ENCODE data around the gene TRERF1. TPM values are rescaled to one million over a fixed set of nuclear protein-coding genes. Genes with fewer than 3 reads are reported as not detected.

Gene TRERF1
- total and polyA plus RNA-seq, 2 of the 8 experiments (the other 6 are each of a cell fraction or from before 2014, with no cell fraction given), result 10.8 to 21.5 TPM

GRCh38 chr6:42347456-42347855, 104.3 kb downstream of the TRERF1 start (continued):
- TF ChIP-seq CHD7 (IDR thresholded peaks at IDR 0.05; ENCODE audit: insufficient replicate concordance, low read length) (no peak), JUN (IDR thresholded peaks at IDR 0.05; ENCODE audit: low read depth, low read length) (no peak), PHF8 (conservative IDR thresholded peaks at IDR 0.05; ENCODE audit: low read depth, low read length) (no peak), GABPA (IDR thresholded peaks at IDR 0.05; ENCODE audit: borderline replicate concordance, insufficient read depth, low read length) (no peak), MAX (IDR thresholded peaks at IDR 0.05) (no peak), SIRT6 (IDR thresholded peaks at IDR 0.05; ENCODE audit: low read length) (no peak), POU5F1 (IDR thresholded peaks at IDR 0.05; ENCODE audit: low read depth, low read length) (no peak)

Measured in H1 (cell line).